WTC11 (cell line): ENCODE measurements around the gene GGN. TPM values are rescaled to one million over a fixed set of nuclear protein-coding genes. Genes with fewer than 3 reads are reported as not detected.

ENCODE experiments used
- ATAC-seq: fragments of 200-7000 bp; cut with Tn5 transposase; 2 replicates; pipeline ENCODE4 v1.10.0; 2021; ENCODE audit warnings: mild to moderate bottlenecking, moderate library complexity
- CTCF ChIA-PET: fragments of 300-600 bp; sonication (Branson Sonifier 250); formaldehyde crosslinking; loops from one replicate; lab custom pipeline; 2021; ENCODE audit warnings: antibody characterized with exemption; lab: Charles Lee
- POLR2A ChIA-PET: fragments of 350-600 bp; sonication (Branson Sonifier 250); formaldehyde crosslinking; loops from one replicate; lab custom pipeline; 2021; ENCODE audit warnings: antibody characterized with exemption; lab: Charles Lee
- DNase-seq: peaks from one replicate; pipeline ENCODE4 v3.0.0; 2021; ENCODE audit warnings: low spot score
- H3K27ac Mint-ChIP-seq: 2 replicates; pipeline ENCODE4 v1.8.0; 2021; ENCODE audit warnings: mixed read lengths
- H3K27me3 Mint-ChIP-seq: 2 replicates; pipeline ENCODE4 v1.8.0; 2021; ENCODE audit warnings: low read depth, mild to moderate bottlenecking, moderate library complexity, mixed read lengths
- H3K36me3 Mint-ChIP-seq: 2 replicates; pipeline ENCODE4 v1.8.0; 2021; ENCODE audit warnings: mixed read lengths
- H3K4me1 Mint-ChIP-seq: 2 replicates; pipeline ENCODE4 v1.8.0; 2022; ENCODE audit warnings: mixed read lengths
- H3K4me3 Mint-ChIP-seq: 2 replicates; pipeline ENCODE4 v1.8.0; 2021; ENCODE audit warnings: mild to moderate bottlenecking, moderate library complexity, mixed read lengths
- H3K9me3 Mint-ChIP-seq: 2 replicates; pipeline ENCODE4 v1.8.0; 2021; ENCODE audit warnings: mixed read lengths
- CREM ChIP-seq: sonication (generic); formaldehyde crosslinking; IDR thresholded peaks from 2 replicates; pipeline ENCODE4 v1.8.1; 2022; ENCODE audit warnings: mild to moderate bottlenecking, missing genetic modification reagents, moderate library complexity
- ESRRA ChIP-seq: sonication (generic); formaldehyde crosslinking; IDR thresholded peaks from 2 replicates; pipeline ENCODE4 v1.8.1; 2022; ENCODE audit warnings: mild to moderate bottlenecking, missing genetic modification reagents, borderline replicate concordance
- HMGA2 ChIP-seq: fragments of 250-450 bp; sonication (Bioruptor Pico); IDR thresholded peaks from 2 replicates; pipeline ENCODE4 v1.4.0; 2021; ENCODE audit warnings: mild to moderate bottlenecking, moderate library complexity
- NFATC4 ChIP-seq: fragments of 250-450 bp; sonication (Bioruptor Pico); IDR thresholded peaks from 2 replicates; pipeline ENCODE4 v1.9.0; 2021; ENCODE audit warnings: mild to moderate bottlenecking
- OVOL2 ChIP-seq: fragments of 250-450 bp; sonication (Bioruptor Pico); IDR thresholded peaks from 2 replicates; pipeline ENCODE4 v1.9.0; 2021; ENCODE audit warnings: mild to moderate bottlenecking, borderline replicate concordance
- RORB ChIP-seq: fragments of 250-450 bp; sonication (Bioruptor Pico); IDR thresholded peaks from 2 replicates; pipeline ENCODE4 v1.9.0; 2021; ENCODE audit warnings: mild to moderate bottlenecking
- SMAD3 ChIP-seq: sonication (generic); formaldehyde crosslinking; IDR thresholded peaks from 2 replicates; pipeline ENCODE4 v1.8.0; 2022; ENCODE audit warnings: missing genetic modification reagents, mild to moderate bottlenecking, borderline replicate concordance
- TCF7 ChIP-seq: sonication (generic); formaldehyde crosslinking; IDR thresholded peaks from 2 replicates; pipeline ENCODE4 v1.8.0; 2022; ENCODE audit warnings: mild to moderate bottlenecking, low read depth, missing genetic modification reagents, moderate library complexity
- TEAD4 ChIP-seq: sonication (generic); formaldehyde crosslinking; IDR thresholded peaks from 2 replicates; pipeline ENCODE4 v1.8.0; 2022; ENCODE audit warnings: mild to moderate bottlenecking, missing genetic modification reagents
- ZNF219 ChIP-seq: sonication (generic); formaldehyde crosslinking; IDR thresholded peaks from 2 replicates; pipeline ENCODE4 v1.8.0; 2023; ENCODE audit warnings: missing genetic modification reagents, mild to moderate bottlenecking, borderline replicate concordance
- ZNF232 ChIP-seq: sonication (generic); formaldehyde crosslinking; IDR thresholded peaks from 2 replicates; pipeline ENCODE4 v1.8.0; 2022; ENCODE audit warnings: mild to moderate bottlenecking, missing genetic modification reagents
- ZNF671 ChIP-seq: fragments of 250-450 bp; sonication (Bioruptor Pico); IDR thresholded peaks from 2 replicates; pipeline ENCODE4 v1.8.0; 2021; ENCODE audit warnings: mild to moderate bottlenecking
- total RNA-seq: library from RNA; stranded (reverse); gene quantifications from 3 replicates; pipeline ENCODE4 v1.2.3, GENCODE V29; 2021
- TF ChIP-seq, protein P1 (sequence below): sonication (generic); formaldehyde crosslinking; IDR thresholded peaks from 2 replicates; pipeline ENCODE4 v1.8.1; 2023; ENCODE audit warnings: mild to moderate bottlenecking, missing genetic modification reagents, moderate library complexity
- TF ChIP-seq, protein P2 (sequence below): sonication (generic); formaldehyde crosslinking; IDR thresholded peaks from 2 replicates; pipeline ENCODE4 v1.8.0; 2022; ENCODE audit warnings: missing genetic modification reagents
- TF ChIP-seq, protein P3 (sequence below): sonication (generic); formaldehyde crosslinking; IDR thresholded peaks from 2 replicates; pipeline ENCODE4 v1.8.1; 2022; ENCODE audit warnings: mild to moderate bottlenecking, missing genetic modification reagents, moderate library complexity, borderline replicate concordance
- TF ChIP-seq, protein P4 (sequence below): sonication (generic); formaldehyde crosslinking; IDR thresholded peaks from 2 replicates; pipeline ENCODE4 v1.8.0; 2022; ENCODE audit warnings: mild to moderate bottlenecking, missing genetic modification reagents
- TF ChIP-seq, protein P5 (sequence below): sonication (generic); formaldehyde crosslinking; IDR thresholded peaks from 2 replicates; pipeline ENCODE4 v1.8.0; 2023; ENCODE audit warnings: missing genetic modification reagents
- TF ChIP-seq, protein P6 (sequence below): sonication (generic); formaldehyde crosslinking; IDR thresholded peaks from 2 replicates; pipeline ENCODE4 v1.8.0; 2022; ENCODE audit warnings: mild to moderate bottlenecking, missing genetic modification reagents
- TF ChIP-seq, protein P7 (sequence below): sonication (generic); formaldehyde crosslinking; IDR thresholded peaks from 2 replicates; pipeline ENCODE4 v1.8.1; 2022; ENCODE audit warnings: missing genetic modification reagents, borderline replicate concordance

Gene GGN
- total RNA-seq, 1 experiment from 2014 or later, result 2.4 TPM

DNA sequence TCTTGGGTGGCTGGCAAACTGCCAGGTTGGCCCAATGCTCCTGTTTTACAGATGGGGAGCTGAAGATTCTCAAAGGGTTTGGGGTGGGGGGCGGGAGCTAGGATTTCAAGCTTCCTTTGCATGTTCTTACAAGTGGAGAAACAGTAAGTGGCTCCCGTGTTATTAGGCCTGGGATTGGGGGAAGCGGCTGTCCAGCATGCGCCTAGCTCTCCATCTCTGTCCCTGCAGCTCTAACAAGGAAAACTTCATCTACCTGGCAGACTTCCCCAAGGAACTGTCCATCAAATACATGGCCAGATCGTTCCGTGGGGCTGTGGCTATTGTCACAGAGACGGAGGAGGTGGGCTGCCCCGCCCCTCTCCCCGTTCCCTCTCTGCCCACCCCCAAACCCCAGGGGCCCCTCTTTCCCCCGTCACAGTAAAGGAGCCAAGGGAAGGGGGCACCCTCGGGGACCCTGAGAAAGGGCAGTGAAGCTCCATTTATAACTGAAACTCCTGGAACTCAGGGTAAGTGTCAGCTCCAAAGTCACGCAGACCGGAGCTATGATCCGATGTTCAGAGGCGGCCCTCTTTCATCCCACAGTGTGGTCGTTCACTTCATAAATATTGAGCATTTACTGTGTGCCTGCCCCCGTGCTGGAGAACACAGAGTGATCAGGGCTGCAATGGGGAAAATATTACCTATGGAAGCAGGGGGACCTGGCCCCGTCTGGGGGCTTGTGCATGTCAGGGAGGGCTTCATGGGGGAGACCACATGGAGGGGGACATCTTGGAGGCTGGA lies 28.4 kb downstream of the GGN start:
- H3K4me1 Mint-ChIP-seq, result peaks cover 10% of the 10 kb centered on the region
- POLR2A ChIA-PET, result no interaction called here
- no peak for ATAC-seq
- TF ChIP-seq, protein P1, sequence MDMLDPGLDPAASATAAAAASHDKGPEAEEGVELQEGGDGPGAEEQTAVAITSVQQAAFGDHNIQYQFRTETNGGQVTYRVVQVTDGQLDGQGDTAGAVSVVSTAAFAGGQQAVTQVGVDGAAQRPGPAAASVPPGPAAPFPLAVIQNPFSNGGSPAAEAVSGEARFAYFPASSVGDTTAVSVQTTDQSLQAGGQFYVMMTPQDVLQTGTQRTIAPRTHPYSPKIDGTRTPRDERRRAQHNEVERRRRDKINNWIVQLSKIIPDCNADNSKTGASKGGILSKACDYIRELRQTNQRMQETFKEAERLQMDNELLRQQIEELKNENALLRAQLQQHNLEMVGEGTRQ, result no peak
- TF ChIP-seq, protein P2, sequence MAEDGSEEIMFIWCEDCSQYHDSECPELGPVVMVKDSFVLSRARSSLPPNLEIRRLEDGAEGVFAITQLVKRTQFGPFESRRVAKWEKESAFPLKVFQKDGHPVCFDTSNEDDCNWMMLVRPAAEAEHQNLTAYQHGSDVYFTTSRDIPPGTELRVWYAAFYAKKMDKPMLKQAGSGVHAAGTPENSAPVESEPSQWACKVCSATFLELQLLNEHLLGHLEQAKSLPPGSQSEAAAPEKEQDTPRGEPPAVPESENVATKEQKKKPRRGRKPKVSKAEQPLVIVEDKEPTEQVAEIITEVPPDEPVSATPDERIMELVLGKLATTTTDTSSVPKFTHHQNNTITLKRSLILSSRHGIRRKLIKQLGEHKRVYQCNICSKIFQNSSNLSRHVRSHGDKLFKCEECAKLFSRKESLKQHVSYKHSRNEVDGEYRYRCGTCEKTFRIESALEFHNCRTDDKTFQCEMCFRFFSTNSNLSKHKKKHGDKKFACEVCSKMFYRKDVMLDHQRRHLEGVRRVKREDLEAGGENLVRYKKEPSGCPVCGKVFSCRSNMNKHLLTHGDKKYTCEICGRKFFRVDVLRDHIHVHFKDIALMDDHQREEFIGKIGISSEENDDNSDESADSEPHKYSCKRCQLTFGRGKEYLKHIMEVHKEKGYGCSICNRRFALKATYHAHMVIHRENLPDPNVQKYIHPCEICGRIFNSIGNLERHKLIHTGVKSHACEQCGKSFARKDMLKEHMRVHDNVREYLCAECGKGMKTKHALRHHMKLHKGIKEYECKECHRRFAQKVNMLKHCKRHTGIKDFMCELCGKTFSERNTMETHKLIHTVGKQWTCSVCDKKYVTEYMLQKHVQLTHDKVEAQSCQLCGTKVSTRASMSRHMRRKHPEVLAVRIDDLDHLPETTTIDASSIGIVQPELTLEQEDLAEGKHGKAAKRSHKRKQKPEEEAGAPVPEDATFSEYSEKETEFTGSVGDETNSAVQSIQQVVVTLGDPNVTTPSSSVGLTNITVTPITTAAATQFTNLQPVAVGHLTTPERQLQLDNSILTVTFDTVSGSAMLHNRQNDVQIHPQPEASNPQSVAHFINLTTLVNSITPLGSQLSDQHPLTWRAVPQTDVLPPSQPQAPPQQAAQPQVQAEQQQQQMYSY (CRISPR knock-in tag), result no peak
- TF ChIP-seq OVOL2 (CRISPR knock-in tag) (no peak), ESRRA (CRISPR knock-in tag) (no peak), HMGA2 (CRISPR knock-in tag) (no peak), SMAD3 (CRISPR knock-in tag) (no peak), ZNF219 (no peak), TCF7 (no peak)
- TF ChIP-seq, protein P3, sequence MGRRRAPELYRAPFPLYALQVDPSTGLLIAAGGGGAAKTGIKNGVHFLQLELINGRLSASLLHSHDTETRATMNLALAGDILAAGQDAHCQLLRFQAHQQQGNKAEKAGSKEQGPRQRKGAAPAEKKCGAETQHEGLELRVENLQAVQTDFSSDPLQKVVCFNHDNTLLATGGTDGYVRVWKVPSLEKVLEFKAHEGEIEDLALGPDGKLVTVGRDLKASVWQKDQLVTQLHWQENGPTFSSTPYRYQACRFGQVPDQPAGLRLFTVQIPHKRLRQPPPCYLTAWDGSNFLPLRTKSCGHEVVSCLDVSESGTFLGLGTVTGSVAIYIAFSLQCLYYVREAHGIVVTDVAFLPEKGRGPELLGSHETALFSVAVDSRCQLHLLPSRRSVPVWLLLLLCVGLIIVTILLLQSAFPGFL (CRISPR knock-in tag), result no peak
- TF ChIP-seq, all 79 proteins: peak for 0
- Mint-ChIP-seq H3K36me3 (no peaks in the 10 kb centered on the region), H3K27me3 (peaks cover 67% of the 10 kb centered on the region), H3K9me3 (no peaks in the 10 kb centered on the region), H3K4me3 (0 out of 2 replicates have a peak overlapping the region, but pooled peaks have one; percentile 14), H3K27ac (no peak overlapping the region)
- no peak for DNase-seq
- CTCF ChIA-PET, result interaction anchor here (0.6 to 1.1 kb wide), 4 partner anchors 25 to 217 kb away, joined by 3 to 6 read pairs (median 4); partner anchors contain the start of gene FAM98C

DNA sequence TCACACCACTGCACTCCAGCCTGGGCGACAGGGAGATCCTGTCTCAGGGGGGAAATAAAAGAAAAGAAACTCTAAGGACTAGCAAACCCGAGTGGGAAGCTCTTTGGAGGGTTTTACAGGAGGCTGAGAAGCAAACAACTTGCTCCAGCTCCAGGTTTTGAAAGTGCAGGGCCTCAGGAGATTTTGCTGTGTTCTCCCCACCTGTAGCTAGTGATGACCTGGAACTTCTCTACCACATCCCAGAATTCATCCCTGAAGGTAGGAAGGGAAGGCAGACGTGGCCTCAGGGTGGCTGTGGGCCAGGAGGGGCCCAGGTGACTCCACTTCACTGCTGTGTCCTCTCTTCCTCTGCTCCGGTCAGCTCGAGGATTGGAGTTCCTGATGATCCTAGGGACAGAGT lies 29.8 kb downstream of the GGN start:
- peaks cover 10% of the 10 kb centered on the region for H3K4me1 Mint-ChIP-seq
- no peak overlapping the region for H3K4me3 Mint-ChIP-seq
- no peak for ATAC-seq
- no peaks in the 10 kb centered on the region for H3K9me3 Mint-ChIP-seq
- H3K27me3 Mint-ChIP-seq, result peaks cover 63% of the 10 kb centered on the region
- DNase-seq, result no peak
- no peak for TF ChIP-seq SMAD3 (CRISPR knock-in tag)
- no peak for TF ChIP-seq NFATC4 (CRISPR knock-in tag)
- no peak overlapping the region for H3K27ac Mint-ChIP-seq
- ChIA-PET POLR2A (no interaction called here), CTCF (interaction anchor here (0.6 to 1.1 kb wide), 3 partner anchors 22 to 33 kb away, joined by 3 to 4 read pairs (median 3); partner anchors contain the start of genes CATSPERG and GGN)
- H3K36me3 Mint-ChIP-seq, result no peaks in the 10 kb centered on the region

DNA sequence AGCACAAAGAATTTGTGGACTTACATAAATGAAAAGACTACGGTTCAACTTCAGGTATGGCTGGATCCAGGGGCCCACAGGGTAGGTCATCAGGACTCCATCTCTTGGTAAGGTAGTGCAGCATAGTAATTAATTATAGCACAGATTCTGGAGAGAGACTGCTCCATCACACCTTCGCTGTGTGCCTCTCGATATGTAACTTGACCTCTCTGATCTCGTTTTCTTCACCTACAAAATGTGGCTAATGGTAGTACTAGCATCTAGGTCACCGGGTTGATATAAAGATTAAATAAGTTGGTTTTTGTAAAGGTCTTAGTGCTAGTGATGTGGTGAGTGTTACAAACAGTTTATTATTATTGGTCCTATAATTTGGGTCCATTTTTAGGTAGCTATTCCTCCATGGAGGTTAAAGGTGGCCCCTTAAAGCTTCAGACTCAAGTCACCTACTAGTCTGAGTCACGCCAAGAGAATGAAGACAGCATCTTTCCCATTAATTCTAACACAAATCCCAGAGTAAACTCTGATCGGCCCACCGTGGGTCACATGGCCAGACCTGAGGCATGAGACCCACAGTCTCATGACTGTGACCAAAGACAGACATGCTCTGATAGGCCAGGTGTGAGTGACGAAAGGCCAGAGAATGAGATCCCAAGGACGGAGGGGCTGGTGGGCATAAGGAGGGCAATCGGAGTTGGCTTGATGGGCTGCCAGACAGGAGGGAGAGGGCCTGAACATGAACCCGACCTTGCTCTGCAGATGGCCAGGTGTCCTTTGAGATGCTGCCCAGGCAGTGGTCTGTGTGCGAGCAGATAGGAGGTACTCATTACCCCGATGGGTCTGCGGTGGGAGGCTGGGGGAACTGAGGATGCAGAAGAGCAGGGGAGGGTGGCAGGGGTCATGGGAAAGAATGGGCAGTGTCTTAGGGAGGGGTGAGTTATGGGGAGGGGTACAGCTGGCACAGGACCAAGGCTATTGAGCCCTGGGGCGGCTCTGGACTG lies 31.8 kb downstream of the GGN start:
- H3K9me3 Mint-ChIP-seq, result no peaks in the 10 kb centered on the region
- no peaks in the 10 kb centered on the region for H3K36me3 Mint-ChIP-seq
- no peak overlapping the region for H3K27ac Mint-ChIP-seq
- no peak overlapping the region for H3K4me3 Mint-ChIP-seq
- H3K4me1 Mint-ChIP-seq, result peaks cover 5% of the 10 kb centered on the region
- ATAC-seq, result no peak
- peaks cover 58% of the 10 kb centered on the region for H3K27me3 Mint-ChIP-seq
- DNase-seq, result no peak
- POLR2A ChIA-PET, result no interaction called here
- CTCF ChIA-PET, result interaction anchor here (0.6 kb wide), 1 partner anchor 51 kb away, joined by 4 read pairs; no protein-coding TSS in a partner anchor
- TF ChIP-seq, protein P4, sequence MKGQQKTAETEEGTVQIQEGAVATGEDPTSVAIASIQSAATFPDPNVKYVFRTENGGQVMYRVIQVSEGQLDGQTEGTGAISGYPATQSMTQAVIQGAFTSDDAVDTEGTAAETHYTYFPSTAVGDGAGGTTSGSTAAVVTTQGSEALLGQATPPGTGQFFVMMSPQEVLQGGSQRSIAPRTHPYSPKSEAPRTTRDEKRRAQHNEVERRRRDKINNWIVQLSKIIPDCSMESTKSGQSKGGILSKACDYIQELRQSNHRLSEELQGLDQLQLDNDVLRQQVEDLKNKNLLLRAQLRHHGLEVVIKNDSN (CRISPR knock-in tag), result no peak
- TF ChIP-seq SMAD3 (CRISPR knock-in tag), result no peak
- no peak for TF ChIP-seq ZNF671 (CRISPR knock-in tag)
- no peak for TF ChIP-seq ZNF232
- TF ChIP-seq CREM (CRISPR knock-in tag), result no peak
- TF ChIP-seq, protein P5, sequence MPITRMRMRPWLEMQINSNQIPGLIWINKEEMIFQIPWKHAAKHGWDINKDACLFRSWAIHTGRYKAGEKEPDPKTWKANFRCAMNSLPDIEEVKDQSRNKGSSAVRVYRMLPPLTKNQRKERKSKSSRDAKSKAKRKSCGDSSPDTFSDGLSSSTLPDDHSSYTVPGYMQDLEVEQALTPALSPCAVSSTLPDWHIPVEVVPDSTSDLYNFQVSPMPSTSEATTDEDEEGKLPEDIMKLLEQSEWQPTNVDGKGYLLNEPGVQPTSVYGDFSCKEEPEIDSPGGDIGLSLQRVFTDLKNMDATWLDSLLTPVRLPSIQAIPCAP (CRISPR knock-in tag), result no peak
- TF ChIP-seq RORB (CRISPR knock-in tag), result no peak
- TF ChIP-seq, protein P6, sequence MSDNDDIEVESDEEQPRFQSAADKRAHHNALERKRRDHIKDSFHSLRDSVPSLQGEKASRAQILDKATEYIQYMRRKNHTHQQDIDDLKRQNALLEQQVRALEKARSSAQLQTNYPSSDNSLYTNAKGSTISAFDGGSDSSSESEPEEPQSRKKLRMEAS, result no peak
- TF ChIP-seq, protein P7, sequence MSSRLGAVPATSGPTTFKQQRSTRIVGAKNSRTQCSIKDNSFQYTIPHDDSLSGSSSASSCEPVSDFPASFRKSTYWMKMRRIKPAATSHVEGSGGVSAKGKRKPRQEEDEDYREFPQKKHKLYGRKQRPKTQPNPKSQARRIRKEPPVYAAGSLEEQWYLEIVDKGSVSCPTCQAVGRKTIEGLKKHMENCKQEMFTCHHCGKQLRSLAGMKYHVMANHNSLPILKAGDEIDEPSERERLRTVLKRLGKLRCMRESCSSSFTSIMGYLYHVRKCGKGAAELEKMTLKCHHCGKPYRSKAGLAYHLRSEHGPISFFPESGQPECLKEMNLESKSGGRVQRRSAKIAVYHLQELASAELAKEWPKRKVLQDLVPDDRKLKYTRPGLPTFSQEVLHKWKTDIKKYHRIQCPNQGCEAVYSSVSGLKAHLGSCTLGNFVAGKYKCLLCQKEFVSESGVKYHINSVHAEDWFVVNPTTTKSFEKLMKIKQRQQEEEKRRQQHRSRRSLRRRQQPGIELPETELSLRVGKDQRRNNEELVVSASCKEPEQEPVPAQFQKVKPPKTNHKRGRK (CRISPR knock-in tag), result no peak
- no peak for TF ChIP-seq TEAD4
